T-helper 2 cell treated with Interferon-gamma antibody and Interleukin-4, amounts not matched to agents 5 μg/mL and 100 μg/mL, for 36 hours (primary cell): ENCODE data around the gene DOCK3.
"Not testable (repeated sequence)": the region's sequence is repeated elsewhere in the genome, so short reads cannot be mapped to it uniquely, and the experiment has no call there.

Experiments
- DNase-seq: peaks from one replicate; pipeline ENCODE4 v3.0.0; 2021; ENCODE audit warnings: low spot score
- H3K27ac Mint-ChIP-seq: one replicate; pipeline ENCODE4 v1.8.0; 2021; ENCODE audit warnings: mild to moderate bottlenecking, mixed read lengths
- H3K27me3 Mint-ChIP-seq: one replicate; pipeline ENCODE4 v1.8.0; 2021; ENCODE audit warnings: low read depth, mixed read lengths
- H3K36me3 Mint-ChIP-seq: one replicate; pipeline ENCODE4 v1.8.0; 2021; ENCODE audit warnings: low read depth, mixed read lengths
- H3K4me1 Mint-ChIP-seq: one replicate; pipeline ENCODE4 v1.8.0; 2021; ENCODE audit warnings: low read depth, mixed read lengths
- H3K4me3 Mint-ChIP-seq: one replicate; pipeline ENCODE4 v1.8.0; 2022; ENCODE audit warnings: mild to moderate bottlenecking, moderate library complexity, mixed read lengths
- H3K9me3 Mint-ChIP-seq: one replicate; pipeline ENCODE4 v1.8.0; 2021; ENCODE audit warnings: mixed read lengths

Gene DOCK3

DNA sequence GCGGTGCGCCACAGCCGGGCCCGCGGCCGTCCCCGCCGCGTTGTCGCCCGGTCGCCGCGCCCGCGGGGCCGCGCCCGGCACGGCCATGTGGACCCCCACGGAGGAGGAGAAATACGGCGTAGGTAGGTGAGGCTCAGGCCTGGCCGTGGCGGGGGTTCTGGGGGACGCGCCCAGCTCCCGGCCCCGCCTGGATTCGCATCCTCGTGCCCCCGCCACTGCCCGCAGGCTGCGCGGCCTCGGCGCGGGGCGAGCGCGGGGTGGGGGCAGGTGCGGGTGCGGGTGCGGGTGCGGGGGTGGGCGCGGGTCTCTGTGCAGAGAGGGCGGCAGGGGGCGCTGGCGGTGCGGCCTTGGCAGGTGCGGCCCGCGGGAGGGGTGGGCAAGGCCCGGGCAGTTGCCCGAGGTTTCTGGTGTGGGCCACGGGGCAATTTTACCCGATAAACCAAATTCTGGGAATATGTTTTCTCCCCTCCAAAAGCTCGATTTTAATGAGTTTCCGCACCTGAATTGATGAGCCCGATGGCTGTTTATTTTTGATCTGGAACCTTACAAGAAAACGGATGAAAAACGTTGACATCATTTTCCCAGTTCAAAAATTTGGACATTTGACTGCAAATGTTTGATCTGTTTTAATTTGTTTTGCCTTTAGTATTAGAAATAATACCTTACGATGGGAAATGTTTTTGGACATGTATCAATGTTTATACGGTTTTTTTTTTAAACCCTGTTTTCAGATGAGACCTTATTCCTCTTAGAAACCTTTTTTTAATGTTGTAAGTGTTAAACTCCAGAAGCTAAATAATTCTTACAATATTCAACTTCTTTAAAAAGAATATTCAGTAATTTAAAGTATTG, 678 bp downstream of the DOCK3 start:
- no peaks in the 10 kb centered on the region for H3K36me3 Mint-ChIP-seq
- H3K27me3 Mint-ChIP-seq, result peaks cover 59% of the 10 kb centered on the region
- H3K4me3 Mint-ChIP-seq, result peak overlapping the region; percentile 69
- H3K9me3 Mint-ChIP-seq, result no peaks in the 10 kb centered on the region
- H3K27ac Mint-ChIP-seq, result no peak overlapping the region
- DNase-seq, result peak; percentile 54
- peaks cover 12% of the 10 kb centered on the region for H3K4me1 Mint-ChIP-seq

DNA sequence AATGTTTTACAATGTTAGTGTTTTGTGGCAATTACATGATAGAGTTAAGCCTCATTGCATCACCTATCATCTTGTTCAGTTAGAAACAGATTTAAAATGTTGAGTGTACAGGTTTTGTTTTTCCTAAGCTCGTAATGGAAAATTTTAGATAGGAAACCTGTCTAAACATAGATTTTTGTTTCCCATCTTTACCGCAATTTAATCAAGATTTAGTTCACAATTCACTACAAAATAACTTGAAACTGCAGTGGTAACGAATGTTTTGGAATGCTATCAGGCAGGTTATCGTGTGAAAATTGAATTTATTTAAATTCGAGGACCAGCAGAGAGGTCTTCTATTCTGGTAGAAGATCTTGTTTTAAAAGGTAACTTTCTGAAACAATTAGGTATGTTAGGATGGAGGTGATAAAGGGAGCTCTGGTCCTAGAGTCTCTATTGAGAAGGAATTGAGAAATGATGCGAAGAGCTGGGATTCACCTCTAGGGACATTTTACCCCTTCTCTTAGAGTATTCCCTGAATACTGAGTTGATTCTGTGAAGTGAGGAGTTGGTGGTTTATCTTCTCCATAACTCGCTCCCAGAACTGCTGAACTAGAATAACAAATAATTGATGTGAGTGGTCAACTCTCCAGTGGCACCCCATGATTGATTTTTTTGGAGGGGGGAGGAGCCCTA, 1.4 kb downstream of the DOCK3 start:
- no peak for DNase-seq
- no peak overlapping the region for H3K4me3 Mint-ChIP-seq
- no peaks in the 10 kb centered on the region for H3K36me3 Mint-ChIP-seq
- peaks cover 12% of the 10 kb centered on the region for H3K4me1 Mint-ChIP-seq
- H3K9me3 Mint-ChIP-seq, result no peaks in the 10 kb centered on the region
- H3K27me3 Mint-ChIP-seq, result peaks cover 52% of the 10 kb centered on the region
- no peak overlapping the region for H3K27ac Mint-ChIP-seq

DNA sequence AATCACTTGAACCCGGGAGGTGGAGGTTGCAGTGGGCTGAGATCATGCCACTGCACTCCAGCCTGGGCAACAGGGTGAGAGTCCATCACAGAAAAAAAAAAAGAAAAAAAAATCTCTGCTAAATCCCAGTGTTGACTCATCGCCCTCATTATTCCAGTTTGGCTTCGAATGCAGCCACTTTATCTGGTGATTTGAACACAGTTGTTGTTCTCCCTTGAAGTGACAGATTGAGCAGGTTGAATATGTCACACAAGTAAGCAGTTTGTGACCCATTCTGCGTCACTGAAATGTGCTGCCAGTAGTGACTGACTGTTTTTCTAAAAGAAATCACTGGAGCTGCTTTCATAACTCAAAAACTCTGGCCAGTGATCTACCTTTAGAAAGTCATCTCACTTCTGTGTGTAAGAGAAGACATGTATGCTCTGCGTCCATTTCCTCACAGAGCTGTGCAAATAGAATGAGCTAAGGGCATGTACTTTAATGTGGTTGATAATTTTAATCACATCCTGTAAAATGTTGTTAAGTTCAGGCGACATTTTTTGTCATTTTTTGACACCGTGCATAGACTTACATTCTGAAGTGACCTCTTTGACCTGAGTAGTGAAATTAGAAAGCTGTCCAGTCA, 12.5 kb downstream of the DOCK3 start:
- no peak overlapping the region for H3K27ac Mint-ChIP-seq
- DNase-seq, result no peak
- peaks cover 15% of the 10 kb centered on the region for H3K27me3 Mint-ChIP-seq
- no peaks in the 10 kb centered on the region for H3K9me3 Mint-ChIP-seq
- no peaks in the 10 kb centered on the region for H3K4me1 Mint-ChIP-seq
- no peaks in the 10 kb centered on the region for H3K36me3 Mint-ChIP-seq
- no peak overlapping the region for H3K4me3 Mint-ChIP-seq

DNA sequence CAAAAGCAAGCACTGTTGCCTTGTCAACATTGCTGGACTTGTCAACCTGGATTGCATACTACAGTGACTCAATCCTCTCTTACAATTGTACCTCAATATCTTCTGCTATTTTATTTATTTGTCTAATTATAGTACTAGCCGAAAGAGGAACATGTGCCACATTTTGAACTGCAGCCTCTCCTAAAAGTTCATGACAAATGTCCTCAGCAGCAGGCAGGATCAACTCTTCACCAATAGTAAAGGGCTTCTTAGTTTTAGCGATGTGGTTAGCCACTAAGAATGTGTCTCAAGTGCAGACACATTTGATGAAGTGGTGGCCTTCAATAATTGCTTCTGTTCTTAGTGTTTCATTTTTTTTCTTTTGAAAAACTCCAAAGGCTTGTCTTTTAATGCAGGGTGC, 13.2 kb downstream of the DOCK3 start:
- Mint-ChIP-seq H3K4me1 (no peaks in the 10 kb centered on the region), H3K9me3 (no peaks in the 10 kb centered on the region), H3K4me3 (no peak overlapping the region), H3K27me3 (peaks cover 14% of the 10 kb centered on the region), H3K27ac (no peak overlapping the region), H3K36me3 (no peaks in the 10 kb centered on the region)
- no peak for DNase-seq

DNA sequence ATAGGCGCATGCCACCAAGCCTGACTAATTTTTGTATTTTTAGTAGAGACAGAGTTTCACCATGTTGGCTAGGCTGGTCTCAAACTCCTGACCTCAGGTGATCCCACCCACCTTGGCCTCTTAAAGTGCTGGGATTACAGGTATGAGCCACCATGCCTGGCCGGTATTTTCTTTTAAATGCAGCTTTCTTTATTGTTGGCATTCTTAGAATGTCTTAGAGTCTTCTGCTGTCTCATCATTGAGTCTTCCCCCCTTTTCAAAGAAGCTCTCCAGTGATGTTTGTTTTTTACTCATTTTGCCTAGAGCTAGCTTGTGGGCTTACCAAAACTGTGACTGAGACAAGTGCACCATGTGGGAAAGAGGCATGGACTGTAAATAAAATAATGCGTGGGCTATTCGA, 13.9 kb downstream of the DOCK3 start:
- DNase-seq, H3K4me3 Mint-ChIP-seq, H3K9me3 Mint-ChIP-seq, H3K36me3 Mint-ChIP-seq, H3K27ac Mint-ChIP-seq, H3K4me1 Mint-ChIP-seq: not testable (repeated sequence)
- peaks cover 14% of the 10 kb centered on the region for H3K27me3 Mint-ChIP-seq

DNA sequence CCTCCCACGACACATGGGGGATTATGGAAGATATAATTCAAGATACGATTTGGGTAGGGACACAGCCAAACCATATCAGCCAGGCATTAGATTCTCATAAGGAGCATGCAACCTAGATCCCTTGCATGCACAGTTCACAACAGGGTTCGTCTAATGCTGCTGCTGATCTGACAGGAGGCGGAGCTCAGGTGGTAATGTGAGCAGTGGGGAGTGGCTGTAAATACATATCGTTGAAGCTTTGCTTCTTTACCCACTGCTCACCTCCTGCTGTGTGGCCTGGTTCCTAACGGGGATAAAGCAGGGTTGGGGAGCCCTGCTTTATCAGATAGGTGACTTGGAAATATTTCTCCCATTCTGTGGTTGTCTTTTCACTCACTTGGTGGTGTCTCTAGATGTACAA, 14.8 kb downstream of the DOCK3 start:
- H3K36me3 Mint-ChIP-seq, result no peaks in the 10 kb centered on the region

DNA sequence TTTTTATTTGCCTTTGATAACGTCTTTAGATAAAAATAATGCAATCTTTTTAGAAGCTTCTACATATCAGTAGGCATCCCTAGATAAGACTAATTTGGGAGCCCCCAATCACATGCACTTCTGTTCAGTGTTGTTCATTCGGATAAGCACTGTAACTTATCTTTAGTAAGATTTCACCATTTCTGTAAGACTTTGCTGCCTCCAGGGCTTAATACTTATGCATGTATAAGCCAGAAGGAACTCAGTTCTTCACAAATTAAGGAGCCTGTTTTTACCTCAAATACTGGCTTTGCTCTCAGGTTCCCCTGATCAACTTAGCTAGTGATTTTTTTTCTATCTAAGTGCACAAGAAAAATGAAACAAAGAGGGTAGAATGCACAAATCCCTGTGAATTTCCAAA, 20.3 kb downstream of the DOCK3 start:
- Mint-ChIP-seq H3K9me3 (peaks cover 17% of the 10 kb centered on the region), H3K4me1 (no peaks in the 10 kb centered on the region), H3K27ac (no peak overlapping the region), H3K27me3 (no peaks in the 10 kb centered on the region), H3K36me3 (no peaks in the 10 kb centered on the region), H3K4me3 (no peak overlapping the region)
- no peak for DNase-seq

More for the DNA sequence above, 14.8 kb downstream of the DOCK3 start:
- no peaks in the 10 kb centered on the region for H3K9me3 Mint-ChIP-seq
- H3K27ac Mint-ChIP-seq, result no peak overlapping the region
- H3K27me3 Mint-ChIP-seq, result peaks cover 7% of the 10 kb centered on the region
- no peak overlapping the region for H3K4me3 Mint-ChIP-seq
- DNase-seq, result no peak
- no peaks in the 10 kb centered on the region for H3K4me1 Mint-ChIP-seq

DNA sequence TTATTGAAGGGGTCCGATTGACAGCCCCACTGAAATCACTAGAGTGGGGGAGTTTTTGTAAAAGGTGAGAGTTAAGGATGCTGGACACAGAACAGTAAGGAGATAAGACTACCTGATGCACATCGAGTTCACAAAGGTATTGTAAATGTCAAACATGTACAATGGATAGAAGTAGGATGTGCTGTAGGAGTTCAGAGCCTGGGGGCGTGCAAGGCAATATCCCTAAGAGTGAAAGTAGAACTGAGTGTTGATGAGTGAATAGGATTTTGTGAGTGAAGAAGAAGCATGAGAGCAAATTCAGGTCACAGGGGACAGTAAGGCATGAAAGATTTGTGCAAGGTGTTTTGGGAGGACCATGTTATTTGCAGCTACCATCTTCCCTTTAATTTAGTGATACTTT, 21.5 kb downstream of the DOCK3 start:
- Mint-ChIP-seq H3K4me3 (no peak overlapping the region), H3K4me1 (no peaks in the 10 kb centered on the region), H3K36me3 (no peaks in the 10 kb centered on the region)

DNA sequence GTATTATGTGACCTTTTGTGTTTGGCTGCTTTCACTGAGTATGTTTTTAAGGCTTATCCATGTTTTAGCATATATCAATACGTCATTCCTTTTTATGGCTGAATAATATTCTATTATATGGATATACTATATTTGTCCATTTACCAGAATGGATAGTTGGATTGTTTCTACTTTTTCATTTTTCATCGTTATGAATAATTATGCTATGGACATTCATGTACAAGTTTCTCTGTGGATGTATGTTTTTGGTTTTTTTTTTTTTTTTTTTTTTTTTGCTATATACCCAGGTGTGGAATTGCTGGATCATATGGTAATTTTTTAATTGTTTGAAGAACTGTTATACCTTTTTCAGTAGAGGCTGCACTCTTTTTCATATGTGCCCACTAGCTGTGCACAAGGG, 23.5 kb downstream of the DOCK3 start:
- H3K36me3 Mint-ChIP-seq, result no peaks in the 10 kb centered on the region
- H3K27ac Mint-ChIP-seq, result no peak overlapping the region
- H3K4me3 Mint-ChIP-seq, result no peak overlapping the region
- H3K4me1 Mint-ChIP-seq, result no peaks in the 10 kb centered on the region
- peaks cover 17% of the 10 kb centered on the region for H3K9me3 Mint-ChIP-seq
- DNase-seq, result no peak
- peaks cover 3% of the 10 kb centered on the region for H3K27me3 Mint-ChIP-seq

More for the DNA sequence above, 21.5 kb downstream of the DOCK3 start:
- Mint-ChIP-seq H3K27me3 (peaks cover 3% of the 10 kb centered on the region), H3K27ac (no peak overlapping the region), H3K9me3 (peaks cover 17% of the 10 kb centered on the region)
- DNase-seq, result no peak

DNA sequence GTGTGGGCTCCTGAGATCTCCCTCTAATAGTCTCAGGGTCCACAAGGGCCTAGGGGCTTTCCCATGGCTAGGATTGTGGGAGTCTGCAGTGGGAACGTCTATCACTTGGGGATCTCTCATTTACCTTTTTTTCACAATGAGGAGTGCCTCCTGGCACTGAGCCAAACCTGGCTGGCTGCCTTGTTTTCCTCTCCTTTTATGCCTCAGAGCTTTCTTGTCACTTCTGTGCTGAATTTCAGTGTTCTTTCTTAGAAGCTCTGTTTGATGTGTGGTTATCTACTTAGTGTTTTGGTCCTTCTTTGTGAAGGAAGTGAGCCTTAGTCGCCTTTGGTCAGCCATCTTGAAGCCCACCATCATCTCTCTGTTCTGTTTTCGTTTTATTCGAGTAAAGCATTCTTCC, 33.9 kb downstream of the DOCK3 start:
- Mint-ChIP-seq H3K27ac (no peak overlapping the region), H3K27me3 (no peaks in the 10 kb centered on the region), H3K4me1 (no peaks in the 10 kb centered on the region), H3K4me3 (no peak overlapping the region), H3K36me3 (no peaks in the 10 kb centered on the region), H3K9me3 (no peaks in the 10 kb centered on the region)
- DNase-seq, result no peak

DNA sequence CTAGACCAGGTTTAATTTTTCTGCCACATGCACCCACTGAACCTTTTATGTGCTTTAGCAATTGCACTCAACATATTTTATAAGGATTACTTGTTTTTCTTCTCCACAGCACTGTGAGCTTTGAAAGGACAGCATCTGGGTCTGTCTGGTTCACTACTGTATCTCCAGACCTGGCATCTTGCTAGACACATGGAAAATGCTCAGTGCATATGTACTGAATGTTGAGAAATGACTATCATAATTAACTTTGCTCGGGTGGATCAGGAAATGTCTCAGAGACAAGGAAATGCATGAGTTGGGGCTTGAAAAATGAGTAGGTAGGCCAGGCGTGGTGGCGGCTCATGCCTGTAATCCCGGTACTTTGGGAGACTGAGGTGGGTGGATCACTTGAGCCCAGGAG, 40.2 kb downstream of the DOCK3 start:
- no peak overlapping the region for H3K4me3 Mint-ChIP-seq
- DNase-seq, result no peak
- H3K9me3 Mint-ChIP-seq, result no peaks in the 10 kb centered on the region
- no peaks in the 10 kb centered on the region for H3K27me3 Mint-ChIP-seq
- no peaks in the 10 kb centered on the region for H3K4me1 Mint-ChIP-seq
- no peak overlapping the region for H3K27ac Mint-ChIP-seq
- no peaks in the 10 kb centered on the region for H3K36me3 Mint-ChIP-seq

DNA sequence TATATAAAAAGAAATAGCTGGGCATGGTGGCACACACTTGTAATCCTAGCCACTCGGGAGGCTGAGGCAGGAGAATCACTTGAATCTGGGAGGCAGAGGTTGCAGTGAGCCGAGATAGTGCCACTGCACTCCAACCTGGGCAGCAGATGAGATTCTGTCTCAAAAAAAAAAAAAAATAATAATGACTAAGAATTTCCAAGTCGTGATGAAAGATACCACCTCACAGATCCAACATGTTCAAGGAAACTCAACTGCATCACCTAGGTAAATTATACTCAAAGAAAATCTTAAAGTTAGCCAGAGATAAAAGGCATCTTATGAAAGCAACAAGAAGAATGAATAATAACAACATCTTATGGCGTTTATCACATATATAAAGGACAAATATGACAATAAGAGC, 50.1 kb downstream of the DOCK3 start:
- Mint-ChIP-seq H3K4me3 (no peak overlapping the region), H3K27me3 (no peaks in the 10 kb centered on the region), H3K4me1 (no peaks in the 10 kb centered on the region), H3K9me3 (no peaks in the 10 kb centered on the region), H3K36me3 (no peaks in the 10 kb centered on the region), H3K27ac (no peak overlapping the region)
- DNase-seq, result no peak

DNA sequence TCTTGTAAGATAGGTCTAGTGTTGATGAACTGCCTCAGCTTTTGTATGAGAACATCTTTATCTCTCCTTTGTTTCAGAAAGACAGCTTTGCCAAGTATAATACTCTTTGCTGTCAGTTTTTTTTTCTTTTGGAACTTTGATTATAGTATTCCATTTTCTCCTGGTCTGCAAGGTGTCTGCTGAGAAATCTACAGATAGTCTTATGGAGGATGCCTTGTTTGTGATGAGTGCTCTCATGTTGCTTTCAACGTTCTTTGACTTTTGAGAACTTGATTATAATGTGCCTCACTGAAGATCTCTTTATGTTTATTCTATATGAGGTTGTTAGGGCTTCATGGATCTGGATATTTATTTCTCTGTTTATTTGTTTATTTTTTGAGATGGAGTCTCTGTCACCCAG, 60.3 kb downstream of the DOCK3 start:
- DNase-seq, result no peak
- peaks cover 5% of the 10 kb centered on the region for H3K9me3 Mint-ChIP-seq
- H3K4me3 Mint-ChIP-seq, result no peak overlapping the region

DNA sequence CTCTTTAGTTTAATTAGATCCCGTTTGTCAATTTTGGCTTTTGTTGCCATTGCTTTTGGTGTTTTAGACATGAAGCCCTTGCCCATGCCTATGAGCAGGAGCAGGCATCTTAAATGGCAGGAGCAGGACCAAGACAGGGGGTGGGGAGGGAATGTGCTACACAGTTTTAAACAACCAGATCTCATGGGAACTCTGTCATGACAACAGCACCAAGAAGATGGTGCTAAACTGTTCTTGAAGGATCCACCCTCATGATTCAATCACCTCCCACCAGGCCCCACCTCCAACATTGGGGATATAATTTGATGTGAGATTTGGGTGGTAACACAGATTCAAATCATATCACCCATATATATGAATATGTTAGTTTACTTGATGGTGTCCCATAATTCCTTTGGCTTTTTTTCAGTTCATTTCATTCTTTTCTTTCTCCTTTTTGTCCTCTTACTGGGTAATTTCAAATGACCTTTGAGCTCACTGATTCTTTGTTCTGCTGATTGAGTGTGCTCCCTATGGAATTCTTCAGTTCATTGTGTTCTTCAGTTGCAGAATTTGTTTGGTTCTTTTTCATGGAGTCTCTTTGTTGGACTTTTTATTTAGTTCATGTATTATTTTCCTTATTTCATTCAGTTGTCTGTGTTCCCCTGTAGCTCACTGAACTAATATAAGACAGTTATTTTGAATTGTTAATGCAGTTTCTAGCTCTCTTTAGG, 62.6 kb downstream of the DOCK3 start:
- no peaks in the 10 kb centered on the region for H3K27me3 Mint-ChIP-seq
- H3K27ac Mint-ChIP-seq, result no peak overlapping the region
- H3K9me3 Mint-ChIP-seq, result peaks cover 5% of the 10 kb centered on the region
- no peaks in the 10 kb centered on the region for H3K4me1 Mint-ChIP-seq
- H3K36me3 Mint-ChIP-seq, result no peaks in the 10 kb centered on the region
- no peak overlapping the region for H3K4me3 Mint-ChIP-seq
- DNase-seq, result no peak

More for the DNA sequence above, 60.3 kb downstream of the DOCK3 start:
- Mint-ChIP-seq H3K36me3 (no peaks in the 10 kb centered on the region), H3K4me1 (no peaks in the 10 kb centered on the region), H3K27me3 (no peaks in the 10 kb centered on the region), H3K27ac (no peak overlapping the region)
